HepG2 (cell line): ENCODE results near the gene ACSS1. TPM values are rescaled to one million over a fixed set of nuclear protein-coding genes. Genes with fewer than 3 reads are reported as not detected.
A peak's percentile ranks its signal among the peaks of the same experiment; 100 is the strongest.

ENCODE experiments used
- ATAC-seq: fragments of 200-7000 bp; cut with Tn5 transposase; 3 replicates; pipeline ENCODE4 v1.9.1; 2020; ENCODE audit warnings: mild to moderate bottlenecking, moderate library complexity
- BruUV-seq: library from RNA; stranded (reverse); fragments of 400-500 nt; replicated peaks from 2 replicates; lab custom pipeline; 2021; lab: Mats Ljungman, UMichigan
- CTCF ChIA-PET: fragments of 300-600 bp; formaldehyde crosslinking; extraction: SDS; loops from one replicate; lab custom pipeline; 2021; ENCODE audit warnings: low total read pairs, inconsistent platforms, low intra/inter-chr PET ratio; lab: Yijun Ruan, JAX
- POLR2A ChIA-PET: fragments of 350-600 bp; sonication (Branson Sonifier 250); formaldehyde crosslinking; loops from one replicate; lab custom pipeline; 2020; ENCODE audit warnings: antibody characterized with exemption, inconsistent platforms; lab: Yijun Ruan, JAX
- DNase-seq: peaks from one replicate; pipeline ENCODE4 v3.0.0-alpha.2; 2015; ENCODE audit warnings: low spot score
- FAIRE-seq: peaks from 3 replicates; lab custom pipeline; 2011; peaks lifted over from hg19 to GRCh38; lab: Jason Lieb, UNC
- H2AFZ ChIP-seq: one replicate; pipeline ENCODE4 v1.6.1; 2011; ENCODE audit warnings: low read length, inconsistent platforms
- H3K27ac ChIP-seq: fragments of 300-600 bp; 3 replicates; pipeline ENCODE4 v1.8.0; 2011; ENCODE audit warnings: mixed run types, mild to moderate bottlenecking, mixed read lengths, low read length, inconsistent platforms; ENCODE audit not compliant: insufficient read depth; ENCODE audit errors: extremely low read length
- H3K27me3 ChIP-seq, 2 experiments: fragments of 200-600 bp in 1 of 2; 2 replicates in 1 of 2; 3 replicates in 1 of 2; pipeline versions ENCODE4 v1.6.0 to v1.8.0; 2011; ENCODE audit warnings: low read length in 2 of 2, mild to moderate bottlenecking in 2 of 2, moderate library complexity in 2 of 2, inconsistent platforms in 1 of 2; ENCODE audit not compliant: insufficient read depth in 2 of 2, control insufficient read depth in 1 of 2
- H3K36me3 ChIP-seq, 2 experiments: fragments of 200-600 bp in 1 of 2; replicated peaks in 1 of 2; 2 replicates in 1 of 2; 3 replicates in 1 of 2; pipeline versions ENCODE4 v1.5.1 to v1.8.0; 2011; ENCODE audit warnings: low read length in 2 of 2, inconsistent platforms in 1 of 2; ENCODE audit not compliant: insufficient read depth in 2 of 2, control insufficient read depth in 1 of 2
- H3K4me1 ChIP-seq: 2 replicates; pipeline ENCODE4 v1.5.1; 2012; ENCODE audit warnings: low read length, inconsistent platforms; ENCODE audit not compliant: insufficient read depth
- H3K4me2 ChIP-seq: 2 replicates; pipeline ENCODE4 v1.6.0; 2011; ENCODE audit warnings: low read depth, low read length, inconsistent platforms
- H3K4me3 ChIP-seq, 3 experiments: fragments of 200-600 bp in 1 of 3; sonication (generic), shearing (Covaris generic) in 1 of 3; replicated peaks in 1 of 3; 2 replicates each; pipeline ENCODE4 v1.5.1; 2011 to 2016; ENCODE audit warnings: low read length in 3 of 3, inconsistent platforms in 2 of 3, low read depth in 2 of 3, mild to moderate bottlenecking in 2 of 3, control low read depth in 1 of 3, mixed read lengths in 1 of 3; ENCODE audit not compliant: insufficient read depth in 1 of 3
- H3K79me2 ChIP-seq: one replicate; pipeline ENCODE4 v1.6.1; 2011; ENCODE audit warnings: low read length, inconsistent platforms; ENCODE audit not compliant: insufficient read depth
- H3K9ac ChIP-seq: 2 replicates; pipeline ENCODE4 v1.6.0; 2011; ENCODE audit warnings: mild to moderate bottlenecking, low read depth, low read length, inconsistent platforms; ENCODE audit not compliant: insufficient read depth
- H3K9me3 ChIP-seq: 2 replicates; pipeline ENCODE4 v1.5.1; 2012; ENCODE audit warnings: mild to moderate bottlenecking, low read length
- H4K20me1 ChIP-seq: 2 replicates; pipeline ENCODE4 v1.6.0; 2011; ENCODE audit warnings: inconsistent platforms, mild to moderate bottlenecking, low read length, moderate library complexity; ENCODE audit not compliant: insufficient read depth
- AGO2 ChIP-seq: fragments of 200-400 bp; formaldehyde crosslinking; optimal IDR thresholded peaks from 2 replicates; pipeline ENCODE3; 2017; ENCODE audit warnings: mild to moderate bottlenecking, low read depth, low read length, moderate library complexity
- DNMT1 ChIP-seq: sonication (generic); formaldehyde crosslinking; IDR thresholded peaks from 2 replicates; pipeline ENCODE4 v1.5.1; 2020; ENCODE audit warnings: mild to moderate bottlenecking, missing genetic modification reagents
- RERE ChIP-seq: IDR thresholded peaks from 2 replicates; pipeline ENCODE4 v1.6.1; 2016; ENCODE audit warnings: low read depth, missing genetic modification reagents, missing compliant biosample characterization
- SMARCE1 ChIP-seq: fragments of 450-650 bp; IDR thresholded peaks from 2 replicates; pipeline ENCODE4 v1.6.1; 2017; ENCODE audit warnings: borderline replicate concordance
- ZNF329 ChIP-seq: sonication (generic); formaldehyde crosslinking; IDR thresholded peaks from 2 replicates; pipeline ENCODE4 v1.9.0; 2021; ENCODE audit warnings: low read depth, mild to moderate bottlenecking, missing genetic modification reagents
- ZNF709 ChIP-seq: sonication (generic); formaldehyde crosslinking; IDR thresholded peaks from 2 replicates; pipeline ENCODE4 v1.5.0; 2020; ENCODE audit warnings: mild to moderate bottlenecking, missing genetic modification reagents
- ZNF788 ChIP-seq: sonication (generic); formaldehyde crosslinking; IDR thresholded peaks from 2 replicates; pipeline ENCODE4 v1.5.0; 2020; ENCODE audit warnings: mild to moderate bottlenecking, missing genetic modification reagents, borderline replicate concordance
- WGBS: methylation state at CpG from one replicate; pipeline ENCODE4 v1.1.6; 2017; ENCODE audit warnings: low lambda C conversion rate; 5-methylcytosine and 5-hydroxymethylcytosine counted together
- in situ Hi-C: cut with HindIII; loops from 2 replicates; pipeline ENCODE4 v1.10.0; 2017; ENCODE audit warnings: low pct_unique_long_range_greater_than_20kb; ENCODE audit not compliant: extremely low pct_ligation_motif_present
- intact Hi-C: fragments of 100-400 bp; cut with micrococcal nuclease; formaldehyde crosslinking; loops from one replicate; pipeline ENCODE4 v1.10.0; 2022; ENCODE audit not compliant: unreplicated experiment
- polyA plus RNA-seq, 8 experiments: library from polyadenylated mRNA; depleted of rRNA in 3 of 8; stranded (reverse) in 7 of 8; unstranded in 1 of 8; fragments of >200 nt; fragmentation: Illumina TruSeq in 4 of 8; extraction: Trizol in 4 of 8; gene quantifications; 2 replicates each; pipeline versions ENCODE4 v1.2.1 to v1.2.3, GENCODE V29; 2011 to 2016; ENCODE audit warnings: low read depth in 4 of 8, missing spikeins in 1 of 8, mixed read lengths in 1 of 8; ENCODE audit not compliant: insufficient read depth in 1 of 8
- total RNA-seq, 5 experiments: library from RNA; depleted of rRNA; stranded (reverse); fragments of >200 nt; fragmentation: Illumina TruSeq; extraction: Trizol; gene quantifications; 2 replicates each; pipeline ENCODE4 v1.2.3, GENCODE V29; 2016; ENCODE audit warnings: low read depth in 1 of 5

ACSS1 gene
- total and polyA plus RNA-seq, 2 of the 13 experiments (the other 11 are each of a cell fraction or from before 2014, with no cell fraction given) = 15.2 to 41.6 TPM

DNA sequence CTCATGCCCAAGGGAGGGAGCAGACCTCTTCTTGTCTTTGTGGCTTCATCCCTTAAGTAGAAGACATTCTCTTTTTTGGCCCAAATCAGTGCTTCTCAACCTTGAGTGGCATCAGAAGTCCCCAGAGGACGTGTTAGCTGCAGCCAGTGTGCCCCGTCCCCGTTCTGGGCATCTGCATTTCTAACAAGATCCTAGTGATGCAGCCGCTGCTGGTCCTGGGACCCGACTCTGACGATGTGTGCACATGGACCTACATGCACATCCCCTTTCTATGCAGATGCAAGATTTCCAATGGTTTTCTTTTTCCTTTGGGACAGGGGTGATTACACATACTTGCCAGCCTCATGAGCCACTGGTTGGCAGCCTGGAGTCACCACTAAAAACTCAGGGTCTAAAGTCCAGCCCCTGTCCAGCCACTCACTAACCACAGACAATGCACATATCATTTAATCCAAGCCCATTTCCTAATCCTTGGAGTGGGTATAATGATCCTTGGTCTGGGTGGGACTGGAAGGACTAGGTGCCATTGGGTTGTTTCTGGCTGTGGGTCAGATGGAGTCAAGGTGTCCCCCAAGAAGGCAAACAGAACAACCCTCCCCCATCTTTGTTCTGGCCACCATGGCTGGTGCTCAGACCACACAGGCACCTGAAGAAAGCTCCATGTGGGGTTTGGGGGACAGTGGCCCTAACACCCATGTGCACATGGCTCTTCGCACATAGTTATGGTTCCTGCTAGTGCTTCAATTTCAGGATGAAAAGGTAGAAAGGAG, 6.4 kb downstream of the ACSS1 start (continued):
- no peak for TF ChIP-seq RERE (CRISPR knock-in tag)
- no peak for TF ChIP-seq ZNF709 (CRISPR knock-in tag)
- TF ChIP-seq, all 625 proteins: peak for 3

DNA sequence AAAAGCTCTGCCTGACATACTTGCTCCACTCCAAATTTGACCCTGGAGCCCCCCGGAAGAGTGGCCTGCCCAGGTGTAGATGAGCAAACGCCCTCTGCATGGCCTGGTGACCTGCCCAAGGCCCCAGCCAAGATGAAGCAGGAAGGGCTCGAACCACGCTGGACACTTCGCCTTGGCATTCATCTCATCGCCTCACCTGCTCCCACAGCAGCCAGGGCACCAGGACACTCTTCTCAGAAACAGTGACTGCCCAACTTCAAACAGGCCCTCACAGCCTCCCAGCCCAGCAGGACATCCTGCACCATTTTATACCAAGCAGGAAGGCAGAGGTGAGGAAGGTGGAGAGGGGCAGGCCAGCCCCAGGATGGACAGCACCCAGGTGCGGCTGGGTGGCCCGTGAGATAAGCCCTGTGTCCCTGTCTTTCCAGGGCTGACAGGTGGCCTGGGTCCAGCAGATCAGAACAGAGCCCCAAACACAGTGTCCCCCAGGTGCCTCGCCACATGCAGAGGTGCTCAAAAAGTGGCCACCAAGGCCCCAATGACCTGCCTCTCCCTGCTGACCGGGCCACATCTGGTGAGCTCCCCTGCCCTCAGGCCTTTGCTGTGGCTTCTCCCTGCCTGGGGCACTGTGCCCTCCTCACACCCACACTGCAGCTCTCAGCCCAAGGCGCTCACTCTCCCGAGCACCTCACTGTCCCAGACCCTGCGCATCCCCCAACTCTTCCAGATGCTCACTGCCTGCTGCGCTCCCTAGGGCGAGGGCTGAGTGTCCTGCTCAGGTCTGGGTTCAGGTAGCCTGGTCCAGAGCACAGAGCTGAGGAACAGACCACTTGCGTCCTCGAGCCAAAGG, 7.2 kb downstream of the ACSS1 start:
- 70% methylated on average over 16 of the region's 17 CpGs for WGBS
- no peak overlapping the region for H3K4me3 ChIP-seq
- H3K36me3 ChIP-seq = no peaks in the 10 kb centered on the region; a peak in 1 of 5 replicates
- peaks cover 57% of the 10 kb centered on the region for H3K4me1 ChIP-seq
- intact Hi-C loops (no loop called here), in situ Hi-C loops (no loop called here)
- H3K27me3 ChIP-seq = no peaks in the 10 kb centered on the region
- peaks cover 3% of the 10 kb centered on the region for H3K79me2 ChIP-seq
- H3K4me2 ChIP-seq = no peak overlapping the region
- FAIRE-seq (no peak), ATAC-seq (no peak), DNase-seq (no peak)
- no peak overlapping the region for H2AFZ ChIP-seq
- TF ChIP-seq SMARCE1 (no peak), ZNF329 (CRISPR knock-in tag) (no peak), ZNF788 (CRISPR knock-in tag) (no peak), AGO2 (peak; percentile 31), DNMT1 (CRISPR knock-in tag) (0 out of 2 replicates have a peak, but pooled peaks have one; percentile 67)
- no peaks in the 10 kb centered on the region; the same call in 1 of the 2 replicates for H4K20me1 ChIP-seq
- ChIA-PET CTCF (no interaction called here), POLR2A (interaction anchor here (1.5 kb wide), 1 partner anchor 18 kb away, joined by 3 read pairs; no protein-coding TSS in a partner anchor)
- no peak overlapping the region for H3K27ac ChIP-seq
- H3K9ac ChIP-seq = no peak overlapping the region
- no peaks in the 10 kb centered on the region for H3K9me3 ChIP-seq
- BruUV-seq = no TSS peak
